Transverse colon (tissue), 4 donors: ENCODE data around the gene GPC5. TPM values are rescaled to one million over a fixed set of nuclear protein-coding genes. Genes with fewer than 3 reads are reported as not detected.

ENCODE experiments used
- DNase-seq: peaks from one replicate; pipeline ENCODE4 v3.0.0-alpha.2; 2019
- H3K27ac ChIP-seq, 4 donors: fragments of 200-600 bp; sonication (generic); 2 replicates each; pipeline ENCODE4 v1.5.1; 2016 to 2018; ENCODE audit warnings: inconsistent platforms in 4 of 4
- H3K27me3 ChIP-seq: fragments of 200-600 bp; sonication (generic); 2 replicates; pipeline ENCODE4 v1.5.1; 2017; ENCODE audit warnings: inconsistent platforms
- H3K36me3 ChIP-seq, 4 donors: fragments of 200-600 bp; sonication (generic); 2 replicates each; pipeline ENCODE4 v1.5.1; 2017 to 2019; ENCODE audit warnings: inconsistent platforms in 4 of 4
- H3K4me1 ChIP-seq, 4 donors: fragments of 200-600 bp; sonication (generic); 2 replicates each; pipeline ENCODE4 v1.5.1; 2017 to 2020; ENCODE audit warnings: inconsistent platforms in 4 of 4
- H3K4me3 ChIP-seq, 4 donors: fragments of 200-600 bp; sonication (generic); 1 replicate in 1 of 4; 2 replicates in 3 of 4; pipeline versions ENCODE4 v1.5.1 to v1.6.1; 2017 to 2019; ENCODE audit warnings: inconsistent platforms in 4 of 4
- H3K9me3 ChIP-seq, 2 donors: fragments of 200-600 bp; sonication (generic); 2 replicates each; pipeline ENCODE4 v1.5.1; 2017 to 2019; ENCODE audit warnings: inconsistent platforms in 2 of 2
- EP300 ChIP-seq: sonication (generic); formaldehyde crosslinking; IDR thresholded peaks from one replicate; pipeline ENCODE4 v1.6.1; 2017; ENCODE audit warnings: antibody characterized with exemption, low read depth
- POLR2A ChIP-seq: fragments of 450-650 bp; IDR thresholded peaks from one replicate; pipeline ENCODE4 v1.6.1; 2016; ENCODE audit warnings: antibody characterized with exemption, mild to moderate bottlenecking, moderate library complexity
- POLR2AphosphoS5 ChIP-seq, 3 donors: sonication (generic); formaldehyde crosslinking; IDR thresholded peaks; one replicate each; pipeline ENCODE4 v1.6.1; 2016; ENCODE audit warnings: antibody characterized with exemption in 3 of 3
- WGBS, 2 donors: methylation state at CpG; one replicate each; pipeline ENCODE4 v1.1.5; 2018; ENCODE audit warnings: low coverage in 1 of 2; 5-methylcytosine and 5-hydroxymethylcytosine counted together
- in situ Hi-C, 4 donors: fragments of 200-750 bp; cut with MboI; loops; one replicate each; pipeline versions ENCODE4 v1.15.0 to v1.15.1; 2017; ENCODE audit warnings: low sequenced_read_pairs in 3 of 4, low pct_ligation_motif_present in 1 of 4, low pct_unique_long_range_greater_than_20kb in 1 of 4
- intact Hi-C: fragments of 100-400 bp; cut with DNase I; formaldehyde crosslinking; loops from one replicate; pipeline ENCODE4 v1.15.1; 2023; ENCODE audit warnings: low total_unique reads
- total RNA-seq, 4 donors: library from RNA; depleted of rRNA; stranded (reverse); fragments of >200 nt; gene quantifications; one replicate each; pipeline ENCODE4 v1.1.0, GENCODE V29; 2016
- TF ChIP-seq, protein P1 (sequence below), 5 experiments: fragments of 200-600 bp in 3 of 5; fragments of 450-650 bp in 2 of 5; sonication (generic) in 3 of 5; IDR thresholded peaks; 1 replicate in 2 of 5; 2 replicates in 3 of 5; pipeline ENCODE4 v1.5.1; 2016 to 2017; ENCODE audit warnings: antibody characterized with exemption in 5 of 5, inconsistent platforms in 3 of 5, mild to moderate bottlenecking in 2 of 5, moderate library complexity in 1 of 5

Gene GPC5
- total RNA-seq, 4 donors from 2014 or later, result 0.48 to 1.4 TPM; not detected in 2

DNA sequence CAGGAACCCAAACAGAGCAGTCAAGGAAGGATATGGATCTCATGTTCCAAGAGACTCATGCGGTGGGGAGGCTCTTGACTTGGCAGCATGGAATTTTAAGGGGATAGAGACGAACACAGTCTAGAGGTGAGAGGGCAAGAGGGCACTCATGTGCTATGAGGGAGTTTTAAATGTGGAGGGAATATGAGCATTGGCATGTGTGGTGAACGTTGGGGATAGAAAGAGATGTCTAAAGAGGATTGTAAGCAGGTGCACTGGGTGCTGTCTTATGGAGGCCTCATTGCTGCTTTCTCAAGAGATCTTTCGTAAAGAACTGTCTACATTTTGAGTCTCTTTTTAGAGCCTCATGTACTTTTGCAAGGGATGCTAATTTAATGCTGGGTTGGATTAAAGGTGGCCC is 1227.9 kb downstream of the GPC5 start:
- in situ Hi-C loops, result no loop called here

DNA sequence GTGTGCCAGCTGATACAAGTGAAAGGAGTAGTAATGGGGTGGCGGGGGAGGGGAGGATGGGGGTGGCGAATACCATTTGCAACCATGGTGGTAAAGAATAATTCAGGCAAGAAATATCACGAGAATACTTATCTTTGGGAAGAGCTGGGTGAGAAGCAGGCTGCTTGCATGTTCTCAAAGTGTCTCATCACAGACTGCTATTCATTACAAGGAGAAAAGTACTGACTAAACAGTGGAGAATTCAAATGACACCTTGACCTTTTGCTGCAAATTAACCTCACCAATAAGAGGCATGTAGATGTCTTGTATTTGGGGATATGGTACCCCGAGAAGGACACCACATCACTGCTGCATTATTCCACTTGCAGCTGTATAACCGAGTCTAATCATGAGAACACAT is 1242.5 kb downstream of the GPC5 start:
- Histone ChIP-seq H3K4me3 (no peak overlapping the region), H3K4me1 (no peaks in the 10 kb centered on the region), H3K36me3 (no peaks in the 10 kb centered on the region), H3K9me3 (no peaks in the 10 kb centered on the region), H3K27ac (no peak overlapping the region), H3K27me3 (no peaks in the 10 kb centered on the region)
- intact Hi-C loops, result no loop called here
- 72 to 77% methylated on average over 4 to 5 of the region's 5 CpGs for WGBS, 2 donors
- DNase-seq, result no peak
- in situ Hi-C loops, result no loop called here
- TF ChIP-seq, protein P1, sequence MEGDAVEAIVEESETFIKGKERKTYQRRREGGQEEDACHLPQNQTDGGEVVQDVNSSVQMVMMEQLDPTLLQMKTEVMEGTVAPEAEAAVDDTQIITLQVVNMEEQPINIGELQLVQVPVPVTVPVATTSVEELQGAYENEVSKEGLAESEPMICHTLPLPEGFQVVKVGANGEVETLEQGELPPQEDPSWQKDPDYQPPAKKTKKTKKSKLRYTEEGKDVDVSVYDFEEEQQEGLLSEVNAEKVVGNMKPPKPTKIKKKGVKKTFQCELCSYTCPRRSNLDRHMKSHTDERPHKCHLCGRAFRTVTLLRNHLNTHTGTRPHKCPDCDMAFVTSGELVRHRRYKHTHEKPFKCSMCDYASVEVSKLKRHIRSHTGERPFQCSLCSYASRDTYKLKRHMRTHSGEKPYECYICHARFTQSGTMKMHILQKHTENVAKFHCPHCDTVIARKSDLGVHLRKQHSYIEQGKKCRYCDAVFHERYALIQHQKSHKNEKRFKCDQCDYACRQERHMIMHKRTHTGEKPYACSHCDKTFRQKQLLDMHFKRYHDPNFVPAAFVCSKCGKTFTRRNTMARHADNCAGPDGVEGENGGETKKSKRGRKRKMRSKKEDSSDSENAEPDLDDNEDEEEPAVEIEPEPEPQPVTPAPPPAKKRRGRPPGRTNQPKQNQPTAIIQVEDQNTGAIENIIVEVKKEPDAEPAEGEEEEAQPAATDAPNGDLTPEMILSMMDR (IDR thresholded peaks at IDR 0.05), result no peak
- TF ChIP-seq POLR2A (no peak), EP300 (no peak), POLR2AphosphoS5 (IDR thresholded peaks at IDR 0.05) (no peak)

More for the DNA sequence above, 1227.9 kb downstream of the GPC5 start:
- Histone ChIP-seq H3K27ac (no peak overlapping the region), H3K36me3 (no peaks in the 10 kb centered on the region), H3K4me3 (no peak overlapping the region), H3K4me1 (no peaks in the 10 kb centered on the region), H3K9me3 (no peaks in the 10 kb centered on the region), H3K27me3 (no peaks in the 10 kb centered on the region)
- TF ChIP-seq EP300 (no peak), POLR2A (no peak), POLR2AphosphoS5 (IDR thresholded peaks at IDR 0.05) (no peak)
- TF ChIP-seq, protein P1 (IDR thresholded peaks at IDR 0.05), result no peak
- intact Hi-C loops, result no loop called here
- no peak for DNase-seq
- 74 to 78% methylated on average over 3 to 4 of the region's 4 CpGs for WGBS, 2 donors

- intact Hi-C loops (no loop called here), in situ Hi-C loops (no loop called here)
- Histone ChIP-seq H3K27ac (no peak overlapping the region), H3K27me3 (no peaks in the 10 kb centered on the region), H3K36me3 (no peaks in the 10 kb centered on the region), H3K9me3 (no peaks in the 10 kb centered on the region), H3K4me3 (no peak overlapping the region), H3K4me1 (no peaks in the 10 kb centered on the region)
- DNase-seq, result no peak
- TF ChIP-seq, protein P1 (IDR thresholded peaks at IDR 0.05), result no peak
- no peak for TF ChIP-seq POLR2AphosphoS5 (IDR thresholded peaks at IDR 0.05)
- TF ChIP-seq POLR2A, result no peak
- no peak for TF ChIP-seq EP300
Measured at GRCh38 chr13:92649140-92649813, 1250.9 kb downstream of the GPC5 start.

GRCh38 chr13:92656103-92656502 is 1257.7 kb downstream of the GPC5 start:
- no peak for DNase-seq
- H3K9me3 ChIP-seq, result no peaks in the 10 kb centered on the region
- no peak overlapping the region for H3K27ac ChIP-seq
- no peaks in the 10 kb centered on the region for H3K36me3 ChIP-seq
- in situ Hi-C loops (no loop called here), intact Hi-C loops (no loop called here)
- WGBS, 2 donors, result 88 to 100% methylated on average over 1 of the region's 1 CpG
- no peak overlapping the region for H3K4me3 ChIP-seq
- no peaks in the 10 kb centered on the region for H3K27me3 ChIP-seq
- no peaks in the 10 kb centered on the region for H3K4me1 ChIP-seq
- TF ChIP-seq EP300 (no peak), POLR2AphosphoS5 (IDR thresholded peaks at IDR 0.05) (no peak), POLR2A (no peak)
- TF ChIP-seq, protein P1 (IDR thresholded peaks at IDR 0.05), result no peak
